H1 (cell line): ENCODE measurements around the gene RTN3. TPM values are rescaled to one million over a fixed set of nuclear protein-coding genes. Genes with fewer than 3 reads are reported as not detected.

ENCODE experiments used
- CTCF ChIA-PET: fragments of 300-600 bp; sonication (Branson Sonifier 250); formaldehyde crosslinking; loops from one replicate; lab custom pipeline; 2021; ENCODE audit not compliant: partially characterized antibody; lab: Charles Lee
- POLR2A ChIA-PET: fragments of 300-600 bp; sonication (Branson Sonifier 250); formaldehyde crosslinking; loops from one replicate; lab custom pipeline; 2021; ENCODE audit warnings: inconsistent platforms; ENCODE audit not compliant: partially characterized antibody; lab: Charles Lee
- DNase-seq, 2 experiments: peaks; one replicate each; pipeline versions ENCODE4 v3.0.0 to v3.0.0-alpha.2; 2010 to 2022; ENCODE audit warnings: low spot score in 2 of 2, low read depth in 1 of 2, mixed read lengths in 1 of 2
- FAIRE-seq: peaks from 2 replicates; lab custom pipeline; 2011; peaks lifted over from hg19 to GRCh38; lab: Jason Lieb, UNC
- H2AFZ ChIP-seq: 2 replicates; pipeline ENCODE4 v1.8.1; 2012; ENCODE audit warnings: low read length, inconsistent platforms
- H2AK5ac ChIP-seq: 2 replicates; pipeline ENCODE4 v1.6.1; 2013; ENCODE audit warnings: low read depth, low read length
- H2BK120ac ChIP-seq: replicated peaks from 2 replicates; pipeline ENCODE3; 2013; ENCODE audit warnings: low read depth, low read length, inconsistent platforms
- H2BK12ac ChIP-seq: 2 replicates; pipeline ENCODE4 v1.6.1; 2013; ENCODE audit warnings: low read depth, low read length
- H2BK15ac ChIP-seq: 2 replicates; pipeline ENCODE4 v1.6.1; 2013; ENCODE audit warnings: low read length
- H2BK20ac ChIP-seq: 2 replicates; pipeline ENCODE4 v1.6.1; 2013; ENCODE audit warnings: low read length
- H2BK5ac ChIP-seq: 2 replicates; pipeline ENCODE4 v1.6.1; 2013; ENCODE audit warnings: low read depth, low read length
- H3K14ac ChIP-seq: 2 replicates; pipeline ENCODE4 v1.6.1; 2013; ENCODE audit warnings: inconsistent platforms; ENCODE audit not compliant: insufficient read length
- H3K18ac ChIP-seq: 2 replicates; pipeline ENCODE4 v1.6.1; 2013; ENCODE audit warnings: low read length; ENCODE audit errors: extremely low read depth
- H3K23ac ChIP-seq: 2 replicates; pipeline ENCODE4 v1.6.1; 2013; ENCODE audit warnings: inconsistent platforms; ENCODE audit not compliant: insufficient read length
- H3K23me2 ChIP-seq: 2 replicates; pipeline ENCODE4 v1.6.1; 2013; ENCODE audit warnings: low read depth, low read length
- H3K27ac ChIP-seq: 2 replicates; pipeline ENCODE4 v1.6.1; 2011; ENCODE audit warnings: low read depth, low read length, inconsistent platforms
- H3K27me3 ChIP-seq, 4 experiments: replicated peaks in 1 of 4; 1 replicate in 1 of 4; 2 replicates in 3 of 4; pipeline versions ENCODE4 v1.6.1 to v1.8.1; 2011 to 2013; ENCODE audit warnings: low read length in 3 of 4, mild to moderate bottlenecking in 3 of 4, inconsistent platforms in 2 of 4, mixed read lengths in 2 of 4, moderate library complexity in 1 of 4; ENCODE audit not compliant: control insufficient read depth in 3 of 4, insufficient read depth in 3 of 4; ENCODE audit errors: extremely low read depth in 1 of 4
- H3K36me3 ChIP-seq, 4 experiments: 2 replicates each; pipeline versions ENCODE4 v1.6.1 to v1.8.1; 2011 to 2013; ENCODE audit warnings: mild to moderate bottlenecking in 4 of 4, low read length in 3 of 4, moderate library complexity in 2 of 4, control low read depth in 1 of 4, inconsistent platforms in 1 of 4; ENCODE audit not compliant: insufficient read depth in 4 of 4, control insufficient read depth in 2 of 4
- H3K4ac ChIP-seq: replicated peaks from 2 replicates; pipeline ENCODE3; 2013; ENCODE audit warnings: low read length, low read depth, mixed read lengths, inconsistent platforms; ENCODE audit not compliant: insufficient read length
- H3K4me1 ChIP-seq, 4 experiments: replicated peaks in 1 of 4; 1 replicate in 1 of 4; 2 replicates in 3 of 4; pipeline versions ENCODE4 v1.6.1 to v1.8.1; 2011 to 2013; ENCODE audit warnings: low read length in 3 of 4, inconsistent platforms in 2 of 4, mixed read lengths in 1 of 4; ENCODE audit not compliant: insufficient read depth in 4 of 4, control insufficient read depth in 3 of 4
- H3K4me2 ChIP-seq, 2 experiments: 2 replicates each; pipeline versions ENCODE4 v1.6.1 to v1.8.1; 2011 to 2013; ENCODE audit warnings: low read depth in 2 of 2, low read length in 2 of 2, control low read depth in 1 of 2, inconsistent platforms in 1 of 2, mild to moderate bottlenecking in 1 of 2; ENCODE audit not compliant: insufficient read depth in 1 of 2
- H3K4me3 ChIP-seq, 4 experiments: fragments of 200-600, 300-600 bp in 1 of 4; sonication (generic), shearing (Covaris generic), sonication (Bioruptor Twin) in 1 of 4; 2 replicates each; pipeline versions ENCODE4 v1.5.1 to v1.8.1; 2011 to 2016; ENCODE audit warnings: low read length in 4 of 4, low read depth in 3 of 4, control low read depth in 2 of 4, inconsistent platforms in 2 of 4, mild to moderate bottlenecking in 2 of 4, mixed read lengths in 1 of 4, moderate library complexity in 1 of 4; ENCODE audit not compliant: insufficient read depth in 2 of 4; ENCODE audit errors: extremely low read depth in 1 of 4
- H3K56ac ChIP-seq: replicated peaks from 2 replicates; pipeline ENCODE3; 2013; ENCODE audit warnings: low read depth, mild to moderate bottlenecking, mixed read lengths, low read length, inconsistent platforms; ENCODE audit not compliant: insufficient read length
- H3K79me1 ChIP-seq: 2 replicates; pipeline ENCODE4 v1.6.1; 2013; ENCODE audit warnings: low read depth, low read length, control low read depth
- H3K79me2 ChIP-seq, 2 experiments: 2 replicates each; pipeline versions ENCODE4 v1.6.1 to v1.8.1; 2012 to 2013; ENCODE audit warnings: low read length in 2 of 2, mild to moderate bottlenecking in 2 of 2, inconsistent platforms in 1 of 2; ENCODE audit not compliant: insufficient read depth in 2 of 2, control insufficient read depth in 1 of 2
- H3K9ac ChIP-seq, 4 experiments: replicated peaks in 1 of 4; 1 replicate in 1 of 4; 2 replicates in 3 of 4; pipeline versions ENCODE4 v1.6.1 to v1.8.1; 2011 to 2013; ENCODE audit warnings: low read depth in 3 of 4, low read length in 3 of 4, control low read depth in 2 of 4, mild to moderate bottlenecking in 2 of 4, moderate library complexity in 2 of 4, inconsistent platforms in 1 of 4; ENCODE audit errors: extremely low read depth in 1 of 4
- H3K9me3 ChIP-seq, 2 experiments: 2 replicates each; pipeline versions ENCODE4 v1.6.1 to v1.8.1; 2012 to 2013; ENCODE audit warnings: mild to moderate bottlenecking in 2 of 2, moderate library complexity in 2 of 2, control low read depth in 1 of 2, inconsistent platforms in 1 of 2, low read depth in 1 of 2, low read length in 1 of 2, mixed read lengths in 1 of 2; ENCODE audit not compliant: insufficient read depth in 2 of 2
- H4K20me1 ChIP-seq, 2 experiments: replicated peaks in 1 of 2; 2 replicates each; pipeline versions ENCODE3 to v1.8.1; 2011 to 2013; ENCODE audit warnings: inconsistent platforms in 2 of 2, low read length in 2 of 2, mild to moderate bottlenecking in 1 of 2; ENCODE audit not compliant: insufficient read depth in 2 of 2, control insufficient read depth in 1 of 2
- H4K5ac ChIP-seq: 2 replicates; pipeline ENCODE4 v1.6.1; 2013; ENCODE audit warnings: low read length, low read depth, mixed read lengths, inconsistent platforms; ENCODE audit not compliant: insufficient read length
- H4K8ac ChIP-seq: 2 replicates; pipeline ENCODE4 v1.8.0; 2013; ENCODE audit warnings: mild to moderate bottlenecking, moderate library complexity, low read length, inconsistent platforms; ENCODE audit not compliant: insufficient read depth; ENCODE audit errors: extremely low read depth
- H4K91ac ChIP-seq: replicated peaks from 2 replicates; pipeline ENCODE3; 2013; ENCODE audit warnings: low read length, mixed read lengths, inconsistent platforms; ENCODE audit not compliant: insufficient read length
- GABPA ChIP-seq: IDR thresholded peaks from 2 replicates; pipeline ENCODE4 v1.6.1; 2011; ENCODE audit warnings: mild to moderate bottlenecking, low read length, moderate library complexity, borderline replicate concordance; ENCODE audit not compliant: insufficient read depth
- RNF2 ChIP-seq: fragments of 200-900, 300-1000 bp; sonication (generic); IDR thresholded peaks from 2 replicates; pipeline ENCODE4 v1.7.1; 2016; ENCODE audit warnings: borderline replicate concordance, low read depth, mild to moderate bottlenecking, antibody characterized with exemption, low read length; ENCODE audit not compliant: poor library complexity, severe bottlenecking; ENCODE audit errors: missing control alignments
- SIX5 ChIP-seq: IDR thresholded peaks from 2 replicates; pipeline ENCODE4 v1.6.1; 2011; ENCODE audit warnings: mild to moderate bottlenecking, low read depth, low read length
- TAF1 ChIP-seq: IDR thresholded peaks from 2 replicates; pipeline ENCODE4 v1.6.1; 2011; ENCODE audit warnings: mild to moderate bottlenecking, low read depth, low read length
- YY1 ChIP-seq: IDR thresholded peaks from 2 replicates; pipeline ENCODE4 v1.6.1; 2011; ENCODE audit warnings: low read depth, mild to moderate bottlenecking, low read length
- WGBS, 2 experiments: shearing (Covaris generic) in 1 of 2; methylation state at CpG; one replicate each; pipeline versions ENCODE4 v1.1.6 to v1.1.7; 2013 to 2015; ENCODE audit warnings: low lambda C conversion rate in 2 of 2, mixed read lengths in 2 of 2, inconsistent platforms in 1 of 2, low coverage in 1 of 2, missing lambda C conversion rate in 1 of 2; ENCODE audit not compliant: insufficient replicate concordance in 2 of 2, insufficient coverage in 1 of 2, insufficient read length in 1 of 2; ENCODE audit errors: extremely low coverage in 1 of 2, missing lambda C conversion rate in 1 of 2; 5-methylcytosine and 5-hydroxymethylcytosine counted together
- polyA plus RNA-seq, 7 experiments: library from polyadenylated mRNA; depleted of rRNA in 3 of 7; stranded (reverse) in 5 of 7; unstranded in 2 of 7; fragments of >200 nt in 5 of 7; fragments of 200-250 nt in 2 of 7; gene quantifications; 1 replicate in 5 of 7; 2 replicates in 1 of 7; 4 replicates in 1 of 7; pipeline versions ENCODE4 v1.2.1 to v1.2.3, GENCODE V29; 2011 to 2013; ENCODE audit warnings: missing spikeins in 2 of 7, mixed read lengths in 2 of 7
- total RNA-seq: library from RNA; stranded (reverse); fragmentation: NEBNext Ultra II Directional; extraction: Animal tissue kit (Norgen Biotek cat#: 25700); gene quantifications from 2 replicates; pipeline ENCODE4 v1.2.1, GENCODE V29; 2021
- TF ChIP-seq, protein P1 (sequence below): IDR thresholded peaks from 2 replicates; pipeline ENCODE4 v1.6.1; 2012; ENCODE audit warnings: inconsistent platforms
- TF ChIP-seq, protein P2 (sequence below): IDR thresholded peaks from 2 replicates; pipeline ENCODE4 v1.6.1; 2012; ENCODE audit warnings: low read length, inconsistent platforms

The RTN3 gene
- total and polyA plus RNA-seq, 2 of the 8 experiments (the other 6 are each of a cell fraction or from before 2014, with no cell fraction given): 160 to 203 TPM

DNA sequence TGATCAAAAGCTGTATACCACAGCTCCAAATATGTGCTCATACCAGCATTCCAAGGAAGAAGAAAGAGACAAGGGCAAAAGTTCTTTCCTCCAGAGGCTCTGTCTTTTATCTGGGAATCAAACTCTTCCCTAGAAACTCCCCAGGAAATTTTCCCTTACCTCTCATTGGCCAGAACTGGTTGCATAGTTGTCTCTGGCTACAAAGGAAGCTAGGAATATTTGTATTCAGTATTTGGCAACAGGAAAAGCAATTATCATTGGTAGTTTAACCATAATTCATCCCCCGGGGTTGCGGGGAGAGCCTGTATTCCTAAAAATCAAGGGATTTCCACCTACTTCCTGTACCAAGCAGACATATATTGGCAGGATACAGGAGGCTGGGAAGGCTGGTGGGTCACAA is 97.7 kb downstream of the RTN3 start:
- Histone ChIP-seq H3K23ac (no peak overlapping the region), H3K4me1 (peaks cover 0 to under 1% (median under 1%) of the 10 kb centered on the region in 4 experiments; a peak in 2 of 7 replicates), H2BK20ac (no peak overlapping the region), H2BK12ac (no peak overlapping the region), H3K27me3 (no peaks in the 10 kb centered on the region), H3K56ac (no peak overlapping the region), H3K79me2 (no peaks in the 10 kb centered on the region), H4K91ac (no peak overlapping the region), H2BK5ac (no peak overlapping the region), H3K79me1 (no peaks in the 10 kb centered on the region), H3K18ac (no peak overlapping the region), H3K36me3 (no peaks in the 10 kb centered on the region), H3K4me3 (no peak overlapping the region), H4K8ac (no peak overlapping the region), H3K4ac (no peak overlapping the region), H3K9me3 (no peaks in the 10 kb centered on the region), H3K27ac (no peak overlapping the region), H4K5ac (no peak overlapping the region), H2AFZ (no peak overlapping the region), H3K14ac (no peak overlapping the region), H2AK5ac (no peak overlapping the region), H2BK15ac (no peak overlapping the region), H3K23me2 (no peaks in the 10 kb centered on the region), H4K20me1 (no peaks in the 10 kb centered on the region), H3K9ac (no peak overlapping the region), H3K4me2 (no peak overlapping the region), H2BK120ac (no peak overlapping the region)
- whole genome bisulfite sequencing, 2 experiments: 89% methylated on average over 2 of the region's 2 CpGs; no CpG with 5 or more reads in 1 of the 2 experiments
- no peak for DNase-seq
- ChIA-PET CTCF (interaction anchor here (0.8 to 1.1 kb wide), 4 partner anchors 11 to 104 kb away, joined by 4 to 5 read pairs (median 4); partner anchors contain the start of gene ZFTA), POLR2A (interaction anchor here (0.9 to 3.0 kb wide), 4 partner anchors 9 to 36 kb away, joined by 3 to 14 read pairs (median 8); partner anchors contain the start of gene ZFTA)
- no peak for FAIRE-seq
- TF ChIP-seq TAF1 (no peak), RNF2 (no peak), GABPA (no peak), SIX5 (no peak), YY1 (no peak)
- TF ChIP-seq, protein P1, sequence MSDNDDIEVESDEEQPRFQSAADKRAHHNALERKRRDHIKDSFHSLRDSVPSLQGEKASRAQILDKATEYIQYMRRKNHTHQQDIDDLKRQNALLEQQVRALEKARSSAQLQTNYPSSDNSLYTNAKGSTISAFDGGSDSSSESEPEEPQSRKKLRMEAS: no peak
- TF ChIP-seq, protein P2, sequence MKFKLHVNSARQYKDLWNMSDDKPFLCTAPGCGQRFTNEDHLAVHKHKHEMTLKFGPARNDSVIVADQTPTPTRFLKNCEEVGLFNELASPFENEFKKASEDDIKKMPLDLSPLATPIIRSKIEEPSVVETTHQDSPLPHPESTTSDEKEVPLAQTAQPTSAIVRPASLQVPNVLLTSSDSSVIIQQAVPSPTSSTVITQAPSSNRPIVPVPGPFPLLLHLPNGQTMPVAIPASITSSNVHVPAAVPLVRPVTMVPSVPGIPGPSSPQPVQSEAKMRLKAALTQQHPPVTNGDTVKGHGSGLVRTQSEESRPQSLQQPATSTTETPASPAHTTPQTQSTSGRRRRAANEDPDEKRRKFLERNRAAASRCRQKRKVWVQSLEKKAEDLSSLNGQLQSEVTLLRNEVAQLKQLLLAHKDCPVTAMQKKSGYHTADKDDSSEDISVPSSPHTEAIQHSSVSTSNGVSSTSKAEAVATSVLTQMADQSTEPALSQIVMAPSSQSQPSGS: no peak
